GM19240 (cell line): ENCODE measurements around the gene BRIX1.
A peak's percentile ranks its signal among the peaks of the same experiment; 100 is the strongest.
"Not testable (repeated sequence)": the region's sequence is repeated elsewhere in the genome, so short reads cannot be mapped to it uniquely, and the experiment has no call there.

Experiments
- DNase-seq: peaks from one replicate; pipeline ENCODE4 v3.0.0; 2011; ENCODE audit warnings: low spot score; ENCODE audit not compliant: insufficient read length

BRIX1 gene

DNA sequence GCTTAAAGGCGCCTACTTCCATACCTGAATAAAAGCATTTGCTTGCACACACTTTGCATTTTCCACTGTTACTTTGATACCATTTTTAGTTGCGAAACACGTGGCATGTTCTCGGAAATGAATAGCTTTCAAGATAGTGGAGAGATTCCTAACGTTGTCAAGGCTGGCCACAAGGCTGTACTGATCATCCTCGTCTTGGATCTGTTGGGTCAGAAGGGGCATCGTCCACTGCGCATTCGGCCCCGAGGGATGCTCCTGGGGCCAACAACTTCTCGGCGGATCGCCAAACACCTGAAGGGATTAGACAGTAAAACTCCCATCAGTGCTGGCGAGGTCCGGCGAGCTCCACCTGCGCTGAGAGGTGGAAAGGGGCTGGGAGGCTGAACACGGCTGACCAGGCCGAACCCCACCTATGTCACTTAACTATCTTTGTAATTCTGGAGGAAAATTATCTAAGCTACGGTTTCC lies 806 bp upstream of the BRIX1 start:
- no peak for DNase-seq

DNA sequence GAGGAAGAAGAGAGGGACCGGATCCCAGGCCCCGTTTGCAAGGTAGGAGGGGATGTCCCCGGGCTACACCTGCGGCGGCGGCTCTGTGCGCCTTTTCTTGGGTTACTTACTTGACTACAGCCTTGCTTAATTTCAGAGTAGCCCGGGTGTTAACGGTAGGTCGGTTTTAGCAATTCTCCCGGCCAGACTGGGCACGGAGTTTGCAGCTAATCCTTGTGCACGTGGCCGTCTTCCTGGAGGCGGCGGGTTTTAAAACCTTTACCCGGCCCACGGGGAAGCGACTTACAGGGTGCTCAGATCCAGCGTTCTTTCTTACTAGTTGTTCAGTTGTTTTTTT lies 313 bp downstream of the BRIX1 start:
- no peak for DNase-seq

DNA sequence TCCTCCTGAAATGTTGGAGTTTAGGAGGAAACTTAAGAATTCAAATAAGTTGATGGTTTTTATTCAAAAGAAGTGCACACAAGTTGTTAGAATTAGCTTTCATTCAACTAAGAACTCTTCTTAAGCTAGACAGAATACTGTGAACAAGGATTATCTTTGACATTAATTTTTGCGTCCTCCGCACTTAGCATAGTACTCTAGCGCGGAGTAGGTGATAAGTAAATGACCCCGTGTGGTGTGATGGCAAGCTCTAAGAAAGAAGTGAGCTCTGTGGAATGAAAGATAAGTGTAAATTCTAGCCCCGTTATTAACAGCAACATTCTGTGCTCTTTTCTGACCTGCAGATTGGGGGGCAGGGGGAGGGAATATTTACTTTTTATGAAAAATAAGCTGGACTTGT lies 1.0 kb downstream of the BRIX1 start:
- DNase-seq, result no peak

DNA sequence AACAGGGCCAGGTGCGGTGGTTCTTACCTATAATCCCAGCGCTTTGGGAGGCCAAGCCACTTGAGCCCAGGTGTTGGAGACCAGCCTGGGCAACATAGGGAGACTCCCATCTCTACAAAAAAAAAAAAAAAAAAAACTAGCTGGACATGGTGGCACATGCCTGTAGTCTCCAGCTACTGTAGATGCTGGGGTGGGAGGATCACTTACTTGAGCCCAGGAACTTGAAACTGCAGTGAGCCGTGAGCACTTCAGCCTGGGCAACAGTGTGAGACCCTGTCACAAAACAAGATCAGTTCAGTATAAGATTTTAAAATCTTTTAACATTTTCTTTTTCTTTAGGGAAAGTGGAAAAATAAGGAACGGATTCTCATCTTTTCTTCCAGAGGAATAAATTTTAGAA lies 2.5 kb downstream of the BRIX1 start:
- DNase-seq, result no peak

DNA sequence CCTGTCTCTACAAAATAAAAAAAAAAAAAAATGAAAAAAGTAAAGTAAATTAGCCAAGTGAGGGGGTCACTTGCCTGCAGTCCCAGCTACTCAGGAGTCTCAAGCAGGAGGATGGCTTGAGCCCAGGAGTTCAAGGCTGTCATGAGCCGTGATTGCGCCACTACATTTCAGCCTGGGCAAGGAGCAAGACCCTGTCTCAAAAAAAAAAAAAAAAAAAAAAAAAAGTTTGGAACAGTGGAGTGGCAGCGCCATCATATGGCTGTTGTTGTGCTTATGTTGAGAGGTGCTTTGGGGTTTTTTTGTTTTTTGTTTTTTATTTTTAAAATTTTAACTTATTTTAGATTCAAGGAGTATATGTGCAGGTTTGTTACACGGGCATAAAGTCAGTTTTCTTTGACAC lies 3.6 kb downstream of the BRIX1 start:
- DNase-seq, result no peak

DNA sequence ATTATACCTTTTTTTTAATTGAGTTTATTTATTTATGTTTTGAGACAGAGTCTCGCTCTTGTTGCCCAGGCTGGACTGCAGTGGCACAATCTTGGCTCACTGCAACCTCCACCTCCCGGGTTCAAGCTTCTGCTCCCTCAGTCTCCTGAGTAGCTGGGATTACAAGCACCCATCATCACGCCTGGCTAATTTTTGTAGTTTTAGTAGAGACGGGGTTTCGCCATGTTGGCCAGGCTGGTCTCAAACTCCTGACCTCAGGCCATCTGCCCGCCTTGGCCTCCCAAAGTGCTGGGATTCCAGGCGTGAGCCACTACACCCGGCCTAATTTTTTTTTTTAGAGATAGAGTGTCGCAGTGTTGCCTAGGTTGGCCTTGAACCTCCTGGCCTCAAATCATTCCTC lies 7.7 kb downstream of the BRIX1 start:
- not testable (repeated sequence) for DNase-seq

DNA sequence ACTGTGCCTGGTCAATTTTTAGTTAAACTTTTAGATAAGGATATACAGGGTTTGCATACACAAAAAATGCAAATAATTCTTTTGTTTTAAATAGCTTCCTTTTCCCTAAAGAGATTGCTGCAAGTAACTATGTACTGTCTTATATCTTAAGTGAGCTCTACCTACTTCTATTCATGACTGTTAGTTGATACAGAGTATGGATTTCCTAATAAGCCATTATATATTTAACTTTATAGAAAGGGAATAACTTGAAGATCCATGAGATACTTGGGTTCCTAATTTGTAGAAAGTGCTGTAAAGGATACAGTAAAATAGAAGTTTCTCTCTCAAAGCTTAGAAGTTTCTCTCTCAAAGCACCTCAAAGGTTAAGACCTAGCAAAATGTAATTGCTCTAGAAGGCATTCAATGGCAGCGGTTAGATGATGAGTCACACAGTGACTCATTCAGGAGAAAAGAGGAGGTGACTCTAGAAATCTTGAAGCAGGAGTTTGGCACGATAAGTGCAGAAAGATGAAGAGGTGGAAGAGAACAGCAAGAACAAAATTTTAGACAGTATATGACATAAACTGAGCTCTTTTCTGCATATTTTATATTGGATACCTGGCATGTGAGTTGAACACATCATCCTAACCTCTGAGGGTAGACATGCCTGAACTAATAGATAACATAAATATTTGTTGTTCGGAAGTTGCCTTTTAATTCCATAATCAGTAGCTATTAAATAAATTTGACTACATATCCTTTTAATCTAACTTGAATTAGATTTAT lies 8.4 kb downstream of the BRIX1 start:
- no peak for DNase-seq

DNA sequence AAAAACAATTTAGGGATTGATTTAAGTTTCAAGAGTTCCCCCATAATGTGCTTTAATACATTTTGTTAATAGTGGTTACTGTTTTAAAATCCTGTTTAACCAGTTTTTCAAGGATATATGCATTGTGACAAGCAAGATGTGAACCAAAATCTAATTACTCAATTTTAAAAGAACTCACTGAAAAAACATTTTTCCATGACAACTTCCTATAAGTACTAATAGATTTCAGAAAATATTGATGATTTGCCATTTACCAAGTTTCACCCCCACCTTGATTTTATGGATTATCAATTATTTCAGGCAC lies 8.9 kb downstream of the BRIX1 start:
- DNase-seq, result no peak

DNA sequence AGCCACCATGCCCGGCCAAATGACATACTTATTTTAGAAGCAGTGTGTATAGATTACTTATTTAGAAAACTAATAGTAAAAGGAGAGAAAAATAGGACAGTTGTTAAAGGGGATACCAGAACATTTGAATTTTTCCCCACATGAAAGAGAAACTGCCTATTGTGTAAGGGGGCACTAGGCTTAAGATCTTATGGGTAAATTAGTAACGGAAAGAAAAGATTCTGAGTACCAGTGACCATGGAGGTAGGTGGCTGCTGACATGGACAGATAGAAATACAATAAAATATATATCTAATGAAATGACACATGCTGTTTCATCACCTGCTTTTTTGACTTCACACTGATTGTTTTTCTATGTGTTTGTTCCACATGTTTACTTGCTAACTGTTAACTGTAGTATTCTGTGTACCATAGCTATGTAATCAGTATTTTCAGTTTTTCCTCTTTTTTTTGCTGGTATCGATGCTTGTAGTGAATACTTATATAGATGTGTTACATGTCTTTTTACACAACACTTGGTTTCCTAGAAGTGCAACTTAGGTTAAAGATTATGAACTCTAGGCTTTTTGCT lies 10.9 kb downstream of the BRIX1 start:
- DNase-seq, result no peak

DNA sequence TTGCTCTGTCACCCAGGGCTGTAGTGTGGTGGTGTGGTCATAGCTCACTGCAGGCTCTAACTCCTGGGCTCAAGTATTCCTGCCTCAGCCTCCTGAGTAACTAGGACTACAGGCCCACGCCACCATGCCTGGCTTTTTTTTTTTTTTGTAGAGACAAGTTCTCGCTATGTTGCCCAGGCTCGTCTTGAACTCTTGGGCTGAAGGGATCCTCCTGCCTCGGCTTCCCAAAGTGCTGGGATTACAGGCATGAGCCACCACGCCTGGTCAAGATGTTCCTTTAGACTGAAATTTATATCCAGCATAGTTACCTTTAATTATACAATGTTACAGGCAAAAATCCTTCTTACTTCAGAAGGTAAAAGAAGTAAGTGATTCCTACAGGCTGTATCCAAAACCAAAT lies 12.3 kb downstream of the BRIX1 start:
- DNase-seq, result no peak

DNA sequence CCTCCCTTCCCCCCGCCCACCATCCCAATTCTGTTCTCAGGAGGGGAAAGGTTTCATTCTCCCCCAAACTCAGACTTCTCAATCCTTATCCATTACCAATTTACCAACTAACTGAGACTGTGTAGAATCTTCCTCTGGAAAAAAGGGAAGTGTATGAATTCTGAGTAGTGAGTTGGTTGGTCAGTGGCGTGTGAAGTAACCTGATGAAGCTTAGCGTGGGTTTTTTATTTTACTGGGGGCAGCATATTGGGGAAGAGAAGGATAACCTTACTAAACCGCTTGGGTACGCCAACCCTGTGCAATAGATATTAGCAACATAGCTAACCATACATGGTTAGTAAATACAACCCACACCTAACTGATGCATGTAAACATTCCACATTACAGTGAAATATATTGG lies 12.8 kb downstream of the BRIX1 start:
- DNase-seq, result no peak

DNA sequence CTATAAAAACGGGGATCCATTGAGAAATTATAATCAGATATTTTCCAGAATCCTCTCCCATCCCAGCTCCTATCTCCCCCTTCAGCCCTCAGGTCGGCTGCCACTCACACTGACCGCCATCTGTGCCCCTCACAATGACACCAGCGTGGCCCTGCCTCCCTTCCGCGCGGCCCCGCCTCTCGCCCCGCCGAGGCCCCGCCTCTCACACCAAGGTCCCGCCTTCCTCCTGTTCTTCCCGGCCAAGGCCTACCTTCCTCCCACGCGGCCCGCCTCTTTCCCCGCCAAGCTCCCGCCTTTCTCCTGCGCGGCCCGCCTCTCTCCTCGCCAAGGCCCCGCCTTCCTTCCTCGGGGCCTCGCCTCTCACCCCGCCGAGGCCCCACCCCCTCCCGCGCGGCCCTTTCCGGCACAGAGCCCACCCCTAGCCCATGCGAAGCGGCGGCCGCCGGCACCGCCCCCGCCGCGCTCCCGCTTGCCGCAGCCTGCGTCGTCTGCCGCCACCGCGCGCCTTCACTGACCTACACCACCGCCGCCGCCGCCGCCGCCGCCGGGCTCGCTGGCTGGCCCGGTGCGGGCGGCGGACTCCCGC lies 13.7 kb downstream of the BRIX1 start, which contains the start of gene DNAJC21:
TSS of gene DNAJC21 (plus strand) at position 426 of the 586 bp plus-strand sequence. CDS start 261 bp downstream, outside the sequence.
- DNase-seq, result peak; percentile 93

DNA sequence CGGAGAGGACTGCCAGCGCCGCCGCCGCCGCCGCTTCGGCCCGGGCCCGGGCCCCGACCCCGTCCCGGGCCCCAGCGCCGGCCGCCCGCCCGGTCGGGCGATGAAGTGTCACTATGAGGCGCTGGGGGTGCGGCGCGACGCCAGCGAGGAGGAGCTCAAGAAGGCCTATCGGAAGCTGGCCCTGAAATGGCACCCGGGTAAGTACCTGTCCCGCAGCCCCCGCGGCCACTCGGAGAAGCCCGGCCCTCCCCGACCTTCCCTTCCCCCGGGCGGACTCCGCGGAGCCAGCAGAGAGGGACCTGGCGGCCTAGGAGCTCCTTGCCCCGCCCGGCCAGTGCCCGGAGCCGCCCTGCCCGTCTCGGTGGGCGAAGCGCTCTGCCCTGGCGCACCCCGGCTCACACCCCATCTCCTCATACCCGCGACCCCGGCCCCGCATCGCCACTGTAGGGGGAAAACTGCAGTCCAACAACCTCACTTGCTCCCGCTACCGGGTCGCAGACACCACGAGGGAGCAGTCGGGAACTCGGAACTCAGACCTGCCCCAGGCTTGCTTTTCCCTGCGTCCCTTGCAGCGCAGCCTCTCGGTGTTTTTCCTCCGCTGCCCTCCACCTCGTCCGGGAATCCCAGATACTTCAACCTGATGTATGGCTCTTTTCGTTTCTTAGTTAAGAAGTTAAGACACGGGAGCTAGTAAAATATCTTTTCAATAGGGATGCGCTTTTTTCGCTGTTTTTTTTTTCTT lies 14.4 kb downstream of the BRIX1 start:
- DNase-seq, result peak; percentile 63

DNA sequence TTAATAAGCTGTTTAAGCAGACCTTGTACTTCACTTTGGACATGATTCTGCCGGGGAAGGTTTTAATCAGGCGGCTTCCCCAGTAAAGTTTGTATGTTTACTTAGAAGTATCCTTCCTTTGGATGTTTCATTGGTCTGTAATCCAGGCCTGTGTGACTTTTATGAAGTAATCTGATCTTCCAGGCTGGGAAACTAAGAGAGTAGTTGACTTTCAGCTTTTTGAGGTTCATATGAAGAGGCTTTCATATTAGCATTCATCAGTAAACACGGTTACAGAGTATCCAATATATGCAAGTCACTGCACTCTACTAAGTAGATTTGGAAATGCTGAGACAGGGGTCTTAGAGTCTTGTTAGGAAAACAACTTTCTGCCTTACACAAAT lies 14.9 kb downstream of the BRIX1 start:
- DNase-seq, result no peak

DNA sequence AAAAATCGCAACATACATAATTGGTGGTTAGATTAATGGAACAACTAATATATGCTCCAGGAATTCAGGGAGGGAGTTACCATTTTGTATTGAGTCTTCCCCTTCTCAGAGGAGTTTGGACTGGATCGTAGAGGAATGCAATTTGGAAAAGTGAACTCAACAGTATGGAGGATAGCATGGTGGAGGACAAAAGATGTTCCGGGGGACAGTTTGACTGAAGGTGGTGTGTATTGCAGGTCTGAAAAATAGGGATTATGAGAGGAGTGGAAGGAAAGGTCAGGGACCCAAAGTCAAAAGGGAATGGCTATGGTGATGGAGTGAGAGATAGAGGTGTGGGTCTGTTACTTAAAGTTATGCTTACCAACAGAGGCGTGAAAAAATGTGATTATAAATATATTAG lies 15.4 kb downstream of the BRIX1 start:
- no peak for DNase-seq

DNA sequence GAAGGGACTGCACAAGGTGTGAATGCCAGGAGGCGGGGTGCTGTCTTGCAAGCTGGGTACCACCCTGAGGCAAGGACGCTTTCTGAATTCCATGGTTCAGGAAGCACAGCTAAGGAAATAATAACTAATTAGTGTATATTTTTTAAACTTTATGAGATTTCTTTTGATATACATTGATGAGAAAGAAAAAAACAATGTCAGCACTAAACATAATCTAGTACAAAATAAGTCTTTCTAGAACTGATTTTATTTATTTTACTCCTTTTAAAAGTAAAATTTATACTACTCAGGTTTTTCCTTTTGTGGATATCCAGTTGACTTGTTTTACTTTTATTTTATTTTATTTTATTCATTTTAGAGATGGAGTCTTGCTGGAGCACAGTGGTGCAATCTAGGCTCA lies 17.4 kb downstream of the BRIX1 start:
- no peak for DNase-seq

DNA sequence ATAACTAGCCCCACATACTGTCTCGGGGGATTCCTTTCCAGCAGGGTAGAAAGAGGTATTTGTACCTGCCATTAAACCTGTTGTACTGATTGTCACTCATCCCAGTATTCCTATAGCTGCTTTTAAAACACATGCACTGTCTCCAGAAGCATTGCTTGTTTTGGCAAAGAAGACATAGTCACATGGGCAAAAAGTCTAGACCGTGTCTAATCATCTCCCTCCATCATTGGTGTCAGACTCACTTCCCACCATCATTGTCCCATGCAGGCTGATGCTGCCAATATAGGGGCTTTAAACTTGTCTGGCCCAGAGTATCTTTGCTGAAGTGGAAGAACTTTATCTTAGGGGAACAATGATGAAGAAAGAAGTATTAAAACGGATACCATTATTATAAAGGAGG lies 26.4 kb downstream of the BRIX1 start:
- no peak for DNase-seq

DNA sequence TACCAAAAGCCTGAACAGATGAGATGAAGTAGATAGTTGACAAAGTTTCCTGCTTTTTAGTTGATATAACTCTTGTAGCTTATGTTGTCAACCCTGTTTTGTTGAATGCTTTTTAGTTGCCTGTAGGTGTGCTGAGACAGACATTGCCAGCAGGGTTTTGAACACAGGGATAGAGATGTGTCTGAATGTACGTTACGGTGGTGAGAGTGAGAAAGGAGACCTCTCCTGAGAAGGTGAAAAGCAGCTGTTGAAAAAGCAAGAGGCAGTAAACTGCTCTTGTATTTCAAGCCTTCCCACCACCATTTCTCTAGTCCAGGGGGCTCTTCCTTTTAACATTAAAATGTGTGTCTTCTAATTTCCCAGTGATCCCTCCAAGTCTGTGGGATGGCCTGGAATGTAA lies 28.5 kb downstream of the BRIX1 start:
- DNase-seq, result no peak

DNA sequence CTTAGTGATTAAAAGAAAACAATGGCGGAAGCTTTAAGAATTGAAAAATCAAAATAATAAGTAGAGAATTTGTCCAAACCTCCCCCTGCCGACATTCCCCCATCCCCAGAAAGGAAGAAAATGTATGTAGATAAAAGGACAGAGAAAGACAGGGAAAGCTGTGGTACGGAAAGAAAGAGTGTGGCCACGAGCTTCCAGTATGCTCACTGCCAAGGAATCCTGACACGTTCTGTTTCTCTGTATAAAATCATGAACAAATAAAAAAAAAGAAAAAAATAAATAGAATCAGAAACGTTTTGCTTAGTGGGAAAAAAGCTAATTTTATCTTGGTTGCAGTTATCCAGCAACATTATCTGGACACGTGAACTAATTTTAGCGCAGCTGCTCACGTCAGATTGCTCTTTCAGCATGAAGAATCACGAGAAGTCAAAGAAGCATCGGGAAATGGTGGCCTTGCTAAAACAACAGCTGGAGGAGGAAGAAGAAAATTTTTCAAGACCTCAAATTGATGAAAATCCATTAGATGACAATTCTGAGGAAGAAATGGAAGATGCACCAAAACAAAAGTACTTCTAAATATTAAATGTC lies 29.0 kb downstream of the BRIX1 start:
- no peak for DNase-seq

DNA sequence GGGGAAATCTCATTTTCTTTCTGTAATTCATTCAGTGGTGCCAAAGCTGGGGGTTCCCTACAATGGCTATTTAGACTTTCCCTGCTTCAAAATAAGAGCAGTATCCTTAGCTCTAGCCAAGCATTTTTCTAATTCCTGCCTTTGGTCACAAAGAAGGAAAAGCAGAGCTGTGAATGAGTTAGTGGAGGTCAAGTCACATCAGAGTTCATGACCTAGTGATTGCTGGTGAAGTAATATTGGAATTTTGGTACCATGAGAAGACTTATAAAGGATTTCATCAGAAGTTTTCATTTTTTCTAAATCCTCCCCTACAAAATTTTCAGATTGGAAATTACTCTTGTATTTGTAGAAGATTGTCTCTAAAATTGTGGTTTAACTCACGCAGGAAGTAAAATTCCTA lies 41.8 kb downstream of the BRIX1 start:
- DNase-seq, result no peak

DNA sequence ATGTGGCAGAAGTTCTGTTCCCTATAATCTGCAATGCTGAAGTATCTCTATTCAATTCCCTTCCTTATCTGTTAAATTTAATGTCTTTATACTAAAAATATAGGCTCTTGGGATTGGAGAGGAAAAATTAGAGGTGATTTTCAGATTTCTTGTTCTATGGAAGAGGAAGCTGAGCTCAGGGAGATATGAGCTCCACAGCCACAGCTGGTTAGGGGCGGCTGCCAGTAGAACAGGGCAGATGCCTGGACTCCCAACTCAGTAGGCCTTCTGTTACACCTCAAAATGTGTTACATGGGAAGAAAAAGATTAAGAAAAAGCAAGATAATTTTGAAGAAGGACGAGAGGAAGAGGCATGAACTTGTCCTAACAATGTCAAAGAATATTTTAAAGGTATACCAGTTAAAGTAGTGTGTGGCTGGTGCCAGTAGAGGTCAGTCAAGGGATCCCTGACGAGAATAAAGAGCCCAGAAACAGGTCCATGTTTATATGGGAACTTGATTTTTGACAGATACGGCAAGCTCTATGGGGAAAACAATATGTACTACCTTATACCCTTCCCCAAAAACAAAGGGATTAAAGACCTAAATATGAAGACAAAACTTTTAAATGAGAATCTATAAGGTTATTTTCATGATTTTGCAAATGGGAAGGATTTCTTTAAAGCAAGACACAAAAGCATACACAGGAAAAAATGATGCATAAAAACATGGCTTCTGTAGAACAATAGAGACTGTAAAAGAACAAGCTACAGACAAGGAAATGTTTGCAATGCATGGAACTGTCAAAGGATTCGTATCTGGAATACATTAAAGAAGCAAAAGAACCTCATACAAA lies 42.6 kb downstream of the BRIX1 start:
- DNase-seq, result no peak
